Hepatocyte (in vitro differentiated cells): ENCODE data around the gene EHMT2.

Experiments
- EZH2 ChIP-seq: fragments of 200-600 bp; sonication (generic); IDR thresholded peaks from 2 replicates; pipeline ENCODE4 v1.6.1; 2016; ENCODE audit warnings: antibody characterized with exemption, mild to moderate bottlenecking, borderline replicate concordance
- TF ChIP-seq, protein P1 (sequence below): fragments of 200-600 bp; sonication (generic); IDR thresholded peaks from 2 replicates; pipeline ENCODE4 v1.5.1; 2016; ENCODE audit warnings: antibody characterized with exemption, mild to moderate bottlenecking; ENCODE audit not compliant: poor library complexity

DNA sequence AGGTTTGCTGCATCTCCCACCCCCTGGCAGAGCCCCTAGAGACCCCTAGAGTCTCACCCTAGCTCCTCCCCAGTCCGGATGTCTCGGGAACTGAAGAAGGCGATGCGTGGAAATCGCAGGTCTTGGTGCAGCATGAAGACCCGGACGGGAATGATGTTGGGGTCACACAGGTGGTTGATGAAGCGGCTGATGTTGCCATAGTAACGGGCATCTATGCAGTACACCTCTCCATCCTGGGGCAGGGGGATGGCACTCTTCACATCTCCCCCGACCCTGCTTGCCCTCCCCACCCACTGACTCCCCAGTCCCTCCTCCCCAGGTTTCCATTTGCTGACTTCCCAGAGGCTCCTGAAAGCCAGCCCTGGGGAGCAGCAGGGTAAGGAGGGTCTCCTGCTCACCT is 16.9 kb downstream of the EHMT2 start:
- no peak for TF ChIP-seq EZH2
- TF ChIP-seq, protein P1, sequence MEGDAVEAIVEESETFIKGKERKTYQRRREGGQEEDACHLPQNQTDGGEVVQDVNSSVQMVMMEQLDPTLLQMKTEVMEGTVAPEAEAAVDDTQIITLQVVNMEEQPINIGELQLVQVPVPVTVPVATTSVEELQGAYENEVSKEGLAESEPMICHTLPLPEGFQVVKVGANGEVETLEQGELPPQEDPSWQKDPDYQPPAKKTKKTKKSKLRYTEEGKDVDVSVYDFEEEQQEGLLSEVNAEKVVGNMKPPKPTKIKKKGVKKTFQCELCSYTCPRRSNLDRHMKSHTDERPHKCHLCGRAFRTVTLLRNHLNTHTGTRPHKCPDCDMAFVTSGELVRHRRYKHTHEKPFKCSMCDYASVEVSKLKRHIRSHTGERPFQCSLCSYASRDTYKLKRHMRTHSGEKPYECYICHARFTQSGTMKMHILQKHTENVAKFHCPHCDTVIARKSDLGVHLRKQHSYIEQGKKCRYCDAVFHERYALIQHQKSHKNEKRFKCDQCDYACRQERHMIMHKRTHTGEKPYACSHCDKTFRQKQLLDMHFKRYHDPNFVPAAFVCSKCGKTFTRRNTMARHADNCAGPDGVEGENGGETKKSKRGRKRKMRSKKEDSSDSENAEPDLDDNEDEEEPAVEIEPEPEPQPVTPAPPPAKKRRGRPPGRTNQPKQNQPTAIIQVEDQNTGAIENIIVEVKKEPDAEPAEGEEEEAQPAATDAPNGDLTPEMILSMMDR, result no peak
